BE2C (cell line): Measurements from ENCODE around the gene ALCAM.

Experiments
- DNase-seq: peaks from one replicate; pipeline ENCODE4 v3.0.0-alpha.2; 2020
- H3K27me3 ChIP-seq: fragments of 250-450 bp; sonication (Bioruptor Pico); 2 replicates; pipeline ENCODE4 v1.5.1; 2020; ENCODE audit warnings: mild to moderate bottlenecking
- H3K36me3 ChIP-seq: fragments of 250-450 bp; sonication (Bioruptor Pico); 2 replicates; pipeline ENCODE4 v1.5.1; 2020; ENCODE audit warnings: mild to moderate bottlenecking
- H3K4me1 ChIP-seq: fragments of 250-450 bp; sonication (Bioruptor Pico); 2 replicates; pipeline ENCODE4 v1.5.1; 2020
- H3K4me3 ChIP-seq: 2 replicates; pipeline ENCODE4 v1.5.1; 2011; ENCODE audit warnings: low read depth, low read length
- H3K9me3 ChIP-seq: fragments of 250-450 bp; sonication (Bioruptor Pico); 2 replicates; pipeline ENCODE4 v1.5.1; 2020
- TF ChIP-seq, protein P1 (sequence below): IDR thresholded peaks from 2 replicates; pipeline ENCODE4 v1.5.1; 2012; ENCODE audit warnings: mild to moderate bottlenecking, low read depth, low read length

The ALCAM gene

DNA sequence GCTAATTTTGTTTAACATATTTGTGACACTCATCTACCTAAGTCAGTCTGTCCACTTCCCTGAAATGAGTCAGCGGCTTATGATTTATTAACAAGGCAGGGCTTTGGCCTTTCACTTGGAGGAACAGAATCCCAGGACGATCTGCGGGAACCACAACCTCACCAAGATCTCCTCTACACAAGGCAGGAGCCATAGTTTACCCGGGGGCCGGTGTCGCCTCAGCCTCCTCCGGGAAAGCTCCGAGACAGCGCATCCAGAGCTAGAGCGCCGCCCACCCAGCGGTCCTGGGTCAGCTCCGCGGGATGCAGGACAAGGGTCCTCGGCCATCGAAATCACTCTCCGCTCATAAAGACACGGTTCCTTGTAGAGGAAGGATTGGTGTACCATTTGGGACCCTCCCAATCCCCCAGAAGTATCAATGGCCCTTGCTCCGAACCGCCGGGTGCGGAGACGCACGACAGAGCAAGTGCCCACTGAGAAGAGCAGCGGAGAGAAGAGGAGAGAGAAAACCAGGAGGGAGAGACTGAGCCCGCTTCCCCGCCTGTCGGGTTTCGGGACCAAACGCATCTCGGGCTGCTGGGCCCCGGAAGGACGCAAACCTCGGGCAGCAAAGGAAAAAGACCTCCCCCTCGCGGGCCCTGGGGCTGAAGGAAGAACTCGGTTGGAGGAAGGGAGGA lies 13.1 kb upstream of the ALCAM start:
- H3K4me1 ChIP-seq, result peaks cover 31% of the 10 kb centered on the region
- no peak overlapping the region for H3K4me3 ChIP-seq
- H3K27me3 ChIP-seq, result no peaks in the 10 kb centered on the region
- no peak for DNase-seq
- TF ChIP-seq, protein P1, sequence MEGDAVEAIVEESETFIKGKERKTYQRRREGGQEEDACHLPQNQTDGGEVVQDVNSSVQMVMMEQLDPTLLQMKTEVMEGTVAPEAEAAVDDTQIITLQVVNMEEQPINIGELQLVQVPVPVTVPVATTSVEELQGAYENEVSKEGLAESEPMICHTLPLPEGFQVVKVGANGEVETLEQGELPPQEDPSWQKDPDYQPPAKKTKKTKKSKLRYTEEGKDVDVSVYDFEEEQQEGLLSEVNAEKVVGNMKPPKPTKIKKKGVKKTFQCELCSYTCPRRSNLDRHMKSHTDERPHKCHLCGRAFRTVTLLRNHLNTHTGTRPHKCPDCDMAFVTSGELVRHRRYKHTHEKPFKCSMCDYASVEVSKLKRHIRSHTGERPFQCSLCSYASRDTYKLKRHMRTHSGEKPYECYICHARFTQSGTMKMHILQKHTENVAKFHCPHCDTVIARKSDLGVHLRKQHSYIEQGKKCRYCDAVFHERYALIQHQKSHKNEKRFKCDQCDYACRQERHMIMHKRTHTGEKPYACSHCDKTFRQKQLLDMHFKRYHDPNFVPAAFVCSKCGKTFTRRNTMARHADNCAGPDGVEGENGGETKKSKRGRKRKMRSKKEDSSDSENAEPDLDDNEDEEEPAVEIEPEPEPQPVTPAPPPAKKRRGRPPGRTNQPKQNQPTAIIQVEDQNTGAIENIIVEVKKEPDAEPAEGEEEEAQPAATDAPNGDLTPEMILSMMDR, result no peak
- no peaks in the 10 kb centered on the region; the same call in 1 of the 2 replicates for H3K9me3 ChIP-seq
- H3K36me3 ChIP-seq, result no peaks in the 10 kb centered on the region

DNA sequence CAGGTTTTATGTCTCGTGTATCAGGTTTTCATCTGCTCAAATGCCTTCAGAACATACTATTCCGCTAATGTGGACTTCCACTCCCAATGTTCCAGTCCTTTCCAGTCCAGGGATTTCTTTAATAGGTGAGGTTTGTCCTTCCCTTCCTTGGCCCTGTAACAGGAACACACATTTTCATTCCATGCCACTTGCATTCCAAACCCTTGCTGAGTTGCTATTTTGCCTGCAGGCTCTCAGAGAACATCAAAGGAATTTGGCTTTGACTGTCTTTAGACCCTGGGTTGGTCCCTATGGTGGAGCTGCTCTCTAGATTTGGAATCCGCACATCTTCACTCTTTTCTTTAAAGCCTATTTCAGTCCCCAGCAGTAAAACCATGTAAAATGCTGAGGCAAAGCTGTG lies 12.3 kb upstream of the ALCAM start:
- Histone ChIP-seq H3K4me1 (peaks cover 31% of the 10 kb centered on the region), H3K27me3 (no peaks in the 10 kb centered on the region), H3K9me3 (no peaks in the 10 kb centered on the region; the same call in 1 of the 2 replicates), H3K36me3 (no peaks in the 10 kb centered on the region), H3K4me3 (no peak overlapping the region)
- DNase-seq, result no peak
- TF ChIP-seq, protein P1, result no peak

DNA sequence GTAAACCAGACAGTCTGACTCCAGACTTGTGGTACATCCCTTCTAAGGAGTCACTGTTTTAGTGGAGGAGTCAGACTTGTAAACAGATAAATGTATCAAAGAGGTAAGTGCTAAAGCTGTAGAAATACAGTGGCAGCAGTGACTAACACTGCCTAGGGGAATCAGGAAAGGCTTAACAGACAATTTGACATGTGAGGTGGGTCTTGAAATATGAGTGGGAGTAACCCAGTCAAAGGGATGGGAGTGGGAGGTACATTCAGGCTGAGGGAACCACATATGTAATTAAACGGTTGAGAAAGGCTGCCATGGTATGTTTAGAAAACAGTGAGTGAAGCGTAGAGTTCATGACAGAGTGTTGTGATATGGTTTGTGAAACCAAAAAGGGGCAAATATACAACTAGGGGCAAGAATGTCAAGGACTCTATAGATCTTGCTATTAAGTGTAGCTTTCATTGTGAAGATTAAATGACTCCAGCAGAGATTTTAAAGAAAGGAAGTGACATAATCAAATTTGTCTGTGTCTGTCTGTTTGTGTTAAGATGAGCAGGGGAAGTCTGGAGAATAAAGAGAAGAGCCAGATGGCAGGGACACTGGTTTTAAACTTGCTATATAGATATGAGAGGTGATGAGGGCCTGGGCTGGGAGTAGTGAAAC lies 11.2 kb upstream of the ALCAM start:
- TF ChIP-seq, protein P1, result no peak
- Histone ChIP-seq H3K9me3 (no peaks in the 10 kb centered on the region; the same call in 1 of the 2 replicates), H3K27me3 (no peaks in the 10 kb centered on the region), H3K36me3 (no peaks in the 10 kb centered on the region), H3K4me1 (peaks cover 23% of the 10 kb centered on the region), H3K4me3 (no peak overlapping the region)
- DNase-seq, result peak; percentile 60

DNA sequence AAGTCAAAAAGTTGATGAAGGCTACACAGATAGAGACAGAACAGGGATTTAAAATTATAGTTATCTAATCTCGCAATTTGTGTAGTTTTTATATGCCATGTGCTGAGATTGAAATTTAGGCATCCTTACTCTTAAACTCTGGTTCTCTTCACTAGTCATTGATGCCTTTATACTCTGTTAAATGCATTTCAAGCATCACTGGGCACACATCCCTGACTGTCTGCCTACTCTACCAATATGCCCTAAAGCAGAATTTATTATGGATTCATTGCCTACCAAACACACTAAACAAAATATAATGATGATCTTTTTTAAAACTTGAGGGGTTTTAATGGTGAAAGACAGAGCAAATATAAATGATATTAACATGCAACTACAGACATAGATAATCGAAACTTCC lies 10.3 kb upstream of the ALCAM start:
- H3K4me1 ChIP-seq, result peaks cover 18% of the 10 kb centered on the region
- H3K36me3 ChIP-seq, result no peaks in the 10 kb centered on the region
- no peaks in the 10 kb centered on the region for H3K27me3 ChIP-seq
- peak overlapping the region; percentile 1; the same call in 1 of the 2 replicates for H3K4me3 ChIP-seq
- TF ChIP-seq, protein P1, result no peak
- DNase-seq, result peak; percentile 62
- H3K9me3 ChIP-seq, result no peaks in the 10 kb centered on the region; the same call in 1 of the 2 replicates

DNA sequence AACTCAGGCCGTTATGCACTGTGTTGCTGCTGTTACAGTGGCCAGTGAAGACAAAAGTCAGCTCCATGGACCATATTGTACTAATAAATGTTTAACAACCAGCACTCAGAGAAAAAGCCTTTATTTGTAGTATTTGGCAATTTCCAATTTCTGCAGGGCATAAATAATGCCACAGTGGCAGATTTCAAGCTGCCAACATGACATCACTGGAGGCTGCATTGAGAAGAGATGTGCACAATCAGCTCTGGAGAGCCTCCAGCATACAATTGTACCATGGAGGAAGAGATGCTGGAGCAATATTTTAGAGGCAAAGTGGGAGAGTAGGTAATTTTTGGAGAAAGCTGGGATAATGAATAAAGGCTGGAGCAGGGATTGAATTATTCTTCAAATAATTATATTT lies 9.7 kb upstream of the ALCAM start:
- no peaks in the 10 kb centered on the region; the same call in 1 of the 2 replicates for H3K9me3 ChIP-seq
- DNase-seq, result peak; percentile 32
- peak overlapping the region; percentile 1; the same call in 1 of the 2 replicates for H3K4me3 ChIP-seq
- TF ChIP-seq, protein P1, result no peak
- no peaks in the 10 kb centered on the region for H3K36me3 ChIP-seq
- no peaks in the 10 kb centered on the region for H3K27me3 ChIP-seq
- peaks cover 18% of the 10 kb centered on the region for H3K4me1 ChIP-seq
